ENCODE measurements around the gene LARP4. TPM values are rescaled to one million over a fixed set of nuclear protein-coding genes. Genes with fewer than 3 reads are reported as not detected.
"Not testable (repeated sequence)": the region's sequence is repeated elsewhere in the genome, so short reads cannot be mapped to it uniquely, and the experiment has no call there.

The LARP4 gene
- total RNA-seq, 1 donor from 2014 or later = 62.2 TPM

- peaks cover 64% of the 10 kb centered on the region for H3K4me1 ChIP-seq
- H3K27me3 ChIP-seq (ENCODE audit: low read depth) = no peaks in the 10 kb centered on the region
- DNase-seq = no peak
- ATAC-seq = no peak
- H3K9me3 ChIP-seq = no peaks in the 10 kb centered on the region
- H3K36me3 ChIP-seq = no peaks in the 10 kb centered on the region
- no peak overlapping the region for H3K27ac ChIP-seq
- H3K4me3 ChIP-seq = no peak overlapping the region
- intact Hi-C loops (cut with DNase I) = no loop called here
- TF ChIP-seq, protein P1, sequence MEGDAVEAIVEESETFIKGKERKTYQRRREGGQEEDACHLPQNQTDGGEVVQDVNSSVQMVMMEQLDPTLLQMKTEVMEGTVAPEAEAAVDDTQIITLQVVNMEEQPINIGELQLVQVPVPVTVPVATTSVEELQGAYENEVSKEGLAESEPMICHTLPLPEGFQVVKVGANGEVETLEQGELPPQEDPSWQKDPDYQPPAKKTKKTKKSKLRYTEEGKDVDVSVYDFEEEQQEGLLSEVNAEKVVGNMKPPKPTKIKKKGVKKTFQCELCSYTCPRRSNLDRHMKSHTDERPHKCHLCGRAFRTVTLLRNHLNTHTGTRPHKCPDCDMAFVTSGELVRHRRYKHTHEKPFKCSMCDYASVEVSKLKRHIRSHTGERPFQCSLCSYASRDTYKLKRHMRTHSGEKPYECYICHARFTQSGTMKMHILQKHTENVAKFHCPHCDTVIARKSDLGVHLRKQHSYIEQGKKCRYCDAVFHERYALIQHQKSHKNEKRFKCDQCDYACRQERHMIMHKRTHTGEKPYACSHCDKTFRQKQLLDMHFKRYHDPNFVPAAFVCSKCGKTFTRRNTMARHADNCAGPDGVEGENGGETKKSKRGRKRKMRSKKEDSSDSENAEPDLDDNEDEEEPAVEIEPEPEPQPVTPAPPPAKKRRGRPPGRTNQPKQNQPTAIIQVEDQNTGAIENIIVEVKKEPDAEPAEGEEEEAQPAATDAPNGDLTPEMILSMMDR (IDR thresholded peaks at IDR 0.05) = no peak
These were observed 118.7 kb downstream of the LARP4 start for GRCh38 chr12:50519353-50519752.

- no peaks in the 10 kb centered on the region for H3K36me3 ChIP-seq
- no peak for ATAC-seq
- H3K9me3 ChIP-seq = no peaks in the 10 kb centered on the region
- peak overlapping the region; percentile 57 for H3K27ac ChIP-seq
- no peaks in the 10 kb centered on the region for H3K27me3 ChIP-seq (ENCODE audit: low read depth)
- no peak for DNase-seq
- peaks cover 51% of the 10 kb centered on the region for H3K4me1 ChIP-seq
- TF ChIP-seq, protein P1 (IDR thresholded peaks at IDR 0.05) = no peak
- H3K4me3 ChIP-seq = no peak overlapping the region
- intact Hi-C loops (cut with DNase I) = no loop called here
These were observed 119.9 kb downstream of the LARP4 start for GRCh38 chr12:50520416-50521207.

GRCh38 chr12:50521781-50522180 lies 121.1 kb downstream of the LARP4 start:
- intact Hi-C loops (cut with DNase I); H3K9me3 ChIP-seq; ATAC-seq; DNase-seq; H3K36me3 ChIP-seq; H3K27me3 ChIP-seq (ENCODE audit: low read depth); H3K4me3 ChIP-seq; H3K27ac ChIP-seq: not testable (repeated sequence)
- peaks cover 55% of the 10 kb centered on the region for H3K4me1 ChIP-seq

GRCh38 chr12:50523772-50524171 lies 123.1 kb downstream of the LARP4 start:
- intact Hi-C loops (cut with DNase I) = no loop called here
- peaks cover 40% of the 10 kb centered on the region for H3K4me1 ChIP-seq

DNA sequence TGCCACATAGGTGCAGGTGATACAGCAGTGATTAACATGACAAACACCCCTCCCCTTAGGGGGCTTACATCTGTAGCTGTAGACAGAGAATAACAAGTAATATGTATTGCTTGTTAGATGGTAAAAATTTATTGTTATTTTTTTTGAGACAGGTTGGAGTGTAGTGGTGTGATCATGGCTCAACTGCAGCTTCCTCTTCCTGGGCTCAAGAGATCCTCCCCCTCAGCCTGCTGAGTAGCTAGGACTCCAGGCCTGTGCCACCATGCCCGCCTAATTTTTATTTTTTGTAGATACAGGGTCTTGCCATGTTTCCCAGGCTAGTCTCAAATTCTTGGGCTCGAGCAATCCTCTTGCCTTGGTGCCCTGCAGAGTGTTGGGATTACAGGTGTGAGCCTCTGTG lies 123.9 kb downstream of the LARP4 start:
- H3K27ac ChIP-seq = no peak overlapping the region
- TF ChIP-seq, protein P1 (IDR thresholded peaks at IDR 0.05) = no peak
- no peak overlapping the region for H3K4me3 ChIP-seq
- DNase-seq = no peak
- intact Hi-C loops (cut with DNase I) = no loop called here
- H3K4me1 ChIP-seq = peaks cover 43% of the 10 kb centered on the region
- H3K27me3 ChIP-seq (ENCODE audit: low read depth) = no peaks in the 10 kb centered on the region
- no peak for ATAC-seq
- no peaks in the 10 kb centered on the region for H3K9me3 ChIP-seq
- no peaks in the 10 kb centered on the region for H3K36me3 ChIP-seq

More at GRCh38 chr12:50523772-50524171, 123.1 kb downstream of the LARP4 start:
- H3K4me3 ChIP-seq = no peak overlapping the region
- no peak overlapping the region for H3K27ac ChIP-seq
- H3K9me3 ChIP-seq = no peaks in the 10 kb centered on the region
- no peaks in the 10 kb centered on the region for H3K36me3 ChIP-seq
- TF ChIP-seq, protein P1 (IDR thresholded peaks at IDR 0.05) = no peak
- ATAC-seq (no peak), DNase-seq (no peak)
- no peaks in the 10 kb centered on the region for H3K27me3 ChIP-seq (ENCODE audit: low read depth)

GRCh38 chr12:50525422-50525821 lies 124.7 kb downstream of the LARP4 start:
- Histone ChIP-seq H3K9me3 (no peaks in the 10 kb centered on the region), H3K4me3 (no peak overlapping the region), H3K27me3 (ENCODE audit: low read depth) (no peaks in the 10 kb centered on the region), H3K36me3 (no peaks in the 10 kb centered on the region), H3K27ac (no peak overlapping the region), H3K4me1 (peaks cover 37% of the 10 kb centered on the region)
- TF ChIP-seq, protein P1 (IDR thresholded peaks at IDR 0.05) = no peak
- no peak for DNase-seq
- intact Hi-C loops (cut with DNase I) = no loop called here
- ATAC-seq = no peak
